Measurements from ENCODE around the gene ARX.

Gene ARX

GRCh38 chrX:25016938-25017598 lies 1.3 kb upstream of the ARX start:
- no peak for DNase-seq (ENCODE audit: low spot score)

GRCh38 chrX:25016361-25016671 lies 551 bp upstream of the ARX start:
- no peak for DNase-seq (ENCODE audit: low spot score)

DNA sequence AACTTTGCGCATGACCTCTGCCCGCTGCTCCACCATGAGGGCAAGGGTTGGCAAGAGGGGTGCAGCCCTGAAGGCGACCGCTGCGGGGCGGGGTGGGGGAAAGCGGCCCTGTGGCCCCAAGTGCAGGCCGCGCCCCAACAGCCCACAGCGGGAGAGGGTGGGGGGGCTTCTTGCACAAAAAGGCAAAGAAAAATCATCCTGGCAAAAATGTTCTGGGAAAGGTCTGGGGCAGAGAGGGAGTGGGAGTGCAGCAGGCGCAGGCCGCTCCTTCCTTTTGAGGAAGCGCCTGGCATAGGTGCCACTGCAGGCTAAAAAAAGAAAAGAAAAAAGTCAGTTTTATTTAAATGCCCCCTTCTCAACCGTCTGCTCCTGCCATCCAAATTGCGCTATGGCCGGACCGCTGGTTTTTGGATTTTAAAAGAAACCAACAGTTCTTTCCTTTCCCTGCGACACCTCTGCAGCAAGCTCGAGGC lies 1.4 kb downstream of the ARX start:
- DNase-seq (ENCODE audit: low spot score), result no peak

- DNase-seq (ENCODE audit: low spot score), result no peak
These were observed 2.0 kb downstream of the ARX start for GRCh38 chrX:25013632-25014365.

DNA sequence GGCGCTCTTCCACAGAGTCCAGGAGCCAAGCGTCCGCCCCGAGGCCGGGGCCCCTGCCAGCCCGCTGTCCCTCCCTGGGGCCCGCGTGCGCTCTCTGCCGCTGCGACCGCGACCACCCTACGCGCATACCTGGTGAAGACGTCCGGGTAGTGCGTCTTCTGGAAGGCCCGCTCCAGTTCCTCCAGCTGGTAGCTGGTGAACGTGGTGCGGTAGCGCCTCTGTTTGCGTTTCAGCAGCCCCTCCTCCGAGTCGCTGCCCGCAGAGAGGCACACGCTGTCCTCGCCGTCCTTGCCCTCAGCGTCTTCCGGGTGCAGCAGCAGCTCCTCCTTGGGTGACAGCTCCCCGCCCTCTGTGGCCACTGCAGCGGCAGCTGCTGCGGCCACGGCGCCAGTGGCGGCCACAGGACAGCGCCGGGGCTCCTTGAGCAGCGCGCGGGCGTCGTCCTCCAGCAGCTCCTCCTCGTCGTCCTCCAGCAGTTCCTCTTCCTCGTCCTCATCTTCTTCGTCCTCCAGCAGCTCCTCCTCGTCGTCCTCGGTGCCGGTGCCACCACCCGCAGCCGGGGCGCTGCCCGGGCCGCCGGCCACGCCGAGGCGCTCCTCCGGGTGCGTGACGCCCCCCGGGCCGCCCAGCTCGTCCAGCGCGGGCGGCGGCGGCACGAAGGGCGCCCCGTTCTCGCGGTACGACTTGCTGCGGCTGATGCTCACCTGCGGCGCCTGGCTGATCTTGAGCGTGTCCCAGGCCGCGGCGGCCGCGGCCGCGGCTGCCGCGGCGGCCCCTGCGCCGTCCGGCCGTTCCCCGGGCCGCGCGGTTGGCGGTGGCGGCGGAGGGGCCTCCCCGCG lies 2.8 kb downstream of the ARX start:
- DNase-seq (ENCODE audit: low spot score), result no peak

- no peak for DNase-seq (ENCODE audit: low spot score)
These were observed 3.4 kb downstream of the ARX start for GRCh38 chrX:25012433-25012735.

DNA sequence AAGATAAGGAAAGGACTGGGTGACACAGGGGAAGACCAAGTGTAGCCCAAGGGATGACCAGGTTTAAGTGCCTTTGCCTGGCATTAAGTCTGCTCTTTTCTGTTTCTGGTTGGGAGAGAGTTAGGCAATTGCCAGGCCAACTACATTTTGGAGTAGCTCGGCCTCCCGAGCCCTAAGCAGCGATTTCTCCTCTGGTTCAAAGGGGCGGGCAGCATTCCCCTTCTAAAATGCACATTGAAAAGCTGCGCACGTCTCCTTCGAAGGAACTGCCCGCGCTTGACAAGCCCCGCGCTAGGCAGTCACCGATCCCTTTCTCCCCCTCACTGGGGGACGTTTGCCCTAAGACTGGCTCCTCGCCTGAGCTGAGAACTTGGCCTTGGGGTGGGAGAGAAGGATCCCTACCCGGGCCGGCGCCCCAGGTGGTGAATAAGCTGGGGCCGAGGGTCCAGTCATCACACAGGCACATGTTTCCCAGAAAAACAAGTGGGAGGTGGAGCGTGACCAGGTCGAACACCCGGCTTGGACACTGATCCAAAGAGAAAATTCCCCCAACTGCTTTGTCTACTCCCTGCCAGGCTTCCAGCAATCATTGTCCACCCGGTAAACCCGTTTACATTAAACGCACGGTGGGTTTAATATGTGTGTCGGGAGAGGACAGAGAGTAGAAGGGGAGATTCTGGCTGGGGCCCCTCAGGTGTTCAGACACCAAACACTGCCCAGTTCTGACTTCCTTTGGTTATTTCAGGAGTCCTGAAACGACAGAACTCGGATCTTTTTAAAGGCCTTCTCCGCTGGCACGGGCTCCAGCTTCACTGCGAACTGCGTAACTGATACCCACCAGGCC lies 4.0 kb downstream of the ARX start:
- no peak for DNase-seq (ENCODE audit: low spot score)

DNA sequence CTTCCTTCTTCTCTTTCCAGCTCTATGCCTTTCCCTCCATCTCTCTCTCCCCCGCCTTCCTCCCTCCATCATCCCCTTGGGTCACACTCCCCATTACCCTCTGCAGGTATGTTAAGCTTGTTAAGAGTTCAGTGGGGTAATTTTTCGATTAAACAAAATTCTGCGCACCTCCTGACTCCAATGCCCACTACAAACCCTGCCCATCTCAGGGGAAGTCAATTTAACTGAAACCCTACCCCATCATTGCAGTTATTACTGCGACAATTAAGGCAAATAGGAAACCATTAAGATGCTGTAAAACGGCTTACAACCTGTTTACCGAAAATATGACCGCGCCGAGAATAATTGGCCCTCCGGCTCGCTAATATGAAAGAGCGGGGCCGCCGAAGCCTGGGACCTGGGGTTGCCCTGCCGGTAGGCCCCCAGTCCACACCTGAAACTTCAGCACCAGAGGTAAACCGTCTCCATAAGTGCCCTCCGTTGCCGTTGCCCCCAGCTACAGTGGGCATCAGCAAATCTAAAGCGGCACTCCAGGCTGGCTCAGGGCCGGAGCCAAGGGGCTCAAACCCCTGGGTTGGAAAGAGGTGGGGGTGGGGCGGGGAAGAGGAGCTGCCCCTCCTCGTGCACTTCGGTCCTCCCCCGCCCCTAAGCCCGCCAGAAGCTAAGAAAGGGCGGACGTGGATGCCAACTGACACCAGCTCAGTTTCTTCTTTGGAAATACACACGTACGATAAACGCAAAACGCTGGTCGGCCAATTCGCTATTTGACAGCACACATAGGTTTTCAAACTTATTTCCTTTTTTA lies 4.8 kb downstream of the ARX start:
- DNase-seq (ENCODE audit: low spot score), result no peak

DNA sequence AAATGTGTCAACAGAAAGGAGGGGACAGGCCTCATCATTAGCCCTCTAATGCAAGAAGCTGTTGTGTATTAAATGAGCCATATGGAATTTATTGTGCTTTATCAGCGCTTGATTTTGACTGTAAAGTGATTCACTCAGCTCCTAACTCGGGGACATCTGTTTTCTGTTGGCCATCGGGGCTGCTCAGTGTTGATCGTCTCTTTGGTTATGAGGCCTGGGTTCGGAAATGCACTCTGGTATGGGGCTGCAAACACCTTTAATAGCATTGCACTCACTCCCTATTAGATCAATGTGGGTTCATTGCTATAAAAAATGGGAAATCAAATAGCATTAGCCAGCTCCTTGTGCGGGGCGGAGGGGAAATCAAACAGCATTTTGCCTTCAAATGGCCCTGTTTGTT lies 6.4 kb downstream of the ARX start:
- no peak for DNase-seq (ENCODE audit: low spot score)

GRCh38 chrX:25007059-25008053 lies 8.4 kb downstream of the ARX start:
- DNase-seq (ENCODE audit: low spot score), result no peak

- no peak for DNase-seq (ENCODE audit: low spot score)
These were observed 9.1 kb downstream of the ARX start for GRCh38 chrX:25006586-25007058.

- DNase-seq (ENCODE audit: low spot score), result no peak
These were observed 10.2 kb downstream of the ARX start for GRCh38 chrX:25005382-25006185.

GRCh38 chrX:25005034-25005381 lies 10.8 kb downstream of the ARX start:
- no peak for DNase-seq (ENCODE audit: low spot score)

- no peak for DNase-seq (ENCODE audit: low spot score)
These were observed 11.2 kb downstream of the ARX start for GRCh38 chrX:25004485-25005032.

DNA sequence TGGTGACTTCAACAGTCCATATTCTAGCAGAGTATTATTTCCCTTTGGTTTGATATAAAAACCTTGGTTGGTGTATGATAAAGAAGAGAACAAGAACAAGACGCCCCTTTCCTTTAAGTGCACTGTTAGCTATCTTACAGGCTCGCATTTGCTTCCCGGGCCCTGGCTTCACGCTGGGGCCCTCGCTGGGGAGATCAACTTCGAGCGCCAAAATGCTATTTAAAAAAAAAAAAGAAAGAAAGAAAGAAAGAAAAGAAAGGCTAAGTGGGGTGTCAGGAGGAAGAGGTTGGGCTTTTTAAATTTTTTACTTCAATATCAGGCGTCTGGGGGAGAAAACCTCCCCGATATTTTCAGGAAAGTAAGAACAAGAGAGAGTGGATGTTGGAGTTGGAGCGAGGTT lies 11.7 kb downstream of the ARX start:
- no peak for DNase-seq (ENCODE audit: low spot score)

DNA sequence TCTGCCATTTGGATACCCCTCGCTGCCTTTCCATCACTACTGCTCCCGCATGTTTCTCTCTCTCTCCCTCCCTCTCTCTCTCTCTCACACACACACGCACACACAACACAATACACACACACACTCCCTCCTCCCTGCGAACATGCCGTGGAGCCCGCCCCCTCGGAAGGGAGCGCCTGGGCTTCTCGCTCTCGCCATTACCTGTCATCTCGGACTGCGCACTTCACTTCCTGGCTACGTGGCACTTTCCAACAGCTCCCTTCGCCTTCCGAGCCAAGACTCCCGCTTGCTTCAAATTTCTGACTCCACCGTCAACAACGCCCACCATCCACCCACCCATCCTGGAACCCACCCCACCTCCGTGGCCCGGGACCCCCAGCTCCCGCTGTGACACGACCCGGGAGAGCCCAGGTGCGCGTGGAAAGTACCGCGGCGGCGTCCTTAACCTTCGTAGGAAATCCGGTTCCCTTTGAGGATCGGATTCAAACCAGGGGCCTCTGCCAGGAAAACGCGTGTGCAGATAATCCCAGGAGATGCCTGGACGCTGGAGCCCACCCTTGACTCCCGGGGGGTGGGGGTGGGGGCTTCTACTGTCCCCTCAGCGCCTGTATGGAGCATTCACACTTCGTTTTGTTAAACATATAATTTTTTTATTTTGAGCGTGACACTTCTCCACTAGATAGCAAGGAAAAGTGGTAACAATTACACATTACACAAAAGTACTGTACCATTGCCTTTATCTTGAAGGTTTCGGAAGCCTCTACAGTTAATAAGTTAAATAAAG lies 12.5 kb downstream of the ARX start:
- no peak for DNase-seq (ENCODE audit: low spot score)

GRCh38 chrX:25002661-25003020 lies 13.1 kb downstream of the ARX start:
- no peak for DNase-seq (ENCODE audit: low spot score)

Data from AG08396 (cell line).